Activated naive CD8-positive, alpha-beta T cell treated with anti-CD3 and anti-CD28 coated beads, Interleukin-2, amount 50 U/mL, for 24 hours (primary cell): Measurements from ENCODE around the gene TUT7.

Experiments
- ATAC-seq: fragments of 150-1000 bp; cut with Tn5 transposase; one replicate; pipeline ENCODE4 v1.10.0; 2021
- DNase-seq: peaks from one replicate; pipeline ENCODE4 v3.0.0; 2021
- H3K27ac Mint-ChIP-seq: one replicate; pipeline ENCODE4 v1.8.0; 2021; ENCODE audit warnings: mild to moderate bottlenecking, mixed read lengths
- H3K27me3 Mint-ChIP-seq: one replicate; pipeline ENCODE4 v1.8.0; 2021; ENCODE audit warnings: mixed read lengths
- H3K36me3 Mint-ChIP-seq: one replicate; pipeline ENCODE4 v1.8.0; 2021; ENCODE audit warnings: low read depth, mixed read lengths
- H3K4me1 Mint-ChIP-seq: one replicate; pipeline ENCODE4 v1.8.0; 2021; ENCODE audit warnings: mixed read lengths
- H3K4me3 Mint-ChIP-seq: one replicate; pipeline ENCODE4 v1.8.0; 2021; ENCODE audit warnings: mild to moderate bottlenecking, moderate library complexity, mixed read lengths
- H3K9me3 Mint-ChIP-seq: one replicate; pipeline ENCODE4 v1.8.0; 2021; ENCODE audit warnings: mixed read lengths

TUT7 gene

DNA sequence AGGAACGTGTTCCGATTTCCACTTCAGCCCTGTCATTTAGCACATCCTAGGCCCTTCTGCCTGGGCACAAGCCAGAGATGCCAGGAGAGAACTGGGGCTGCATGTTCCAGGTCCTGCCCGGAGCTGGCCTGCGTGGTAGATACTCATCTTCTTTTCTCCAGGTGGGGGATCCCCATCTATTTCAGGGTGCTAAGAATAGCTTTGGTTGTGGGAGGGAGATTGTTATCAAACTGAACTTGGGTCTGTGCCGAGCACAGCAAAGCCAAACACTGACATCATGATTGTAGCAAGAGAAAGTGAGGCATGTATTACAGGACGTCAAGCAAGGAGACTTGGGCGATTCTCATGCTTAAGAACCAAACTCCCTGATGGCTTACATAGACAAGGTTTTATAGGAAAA lies 113.0 kb downstream of the TUT7 start:
- Mint-ChIP-seq H3K4me3 (no peak overlapping the region), H3K27ac (no peak overlapping the region), H3K9me3 (no peaks in the 10 kb centered on the region), H3K27me3 (no peaks in the 10 kb centered on the region), H3K36me3 (no peaks in the 10 kb centered on the region), H3K4me1 (peaks cover 4% of the 10 kb centered on the region)
- DNase-seq (no peak), ATAC-seq (peak; percentile 61)

DNA sequence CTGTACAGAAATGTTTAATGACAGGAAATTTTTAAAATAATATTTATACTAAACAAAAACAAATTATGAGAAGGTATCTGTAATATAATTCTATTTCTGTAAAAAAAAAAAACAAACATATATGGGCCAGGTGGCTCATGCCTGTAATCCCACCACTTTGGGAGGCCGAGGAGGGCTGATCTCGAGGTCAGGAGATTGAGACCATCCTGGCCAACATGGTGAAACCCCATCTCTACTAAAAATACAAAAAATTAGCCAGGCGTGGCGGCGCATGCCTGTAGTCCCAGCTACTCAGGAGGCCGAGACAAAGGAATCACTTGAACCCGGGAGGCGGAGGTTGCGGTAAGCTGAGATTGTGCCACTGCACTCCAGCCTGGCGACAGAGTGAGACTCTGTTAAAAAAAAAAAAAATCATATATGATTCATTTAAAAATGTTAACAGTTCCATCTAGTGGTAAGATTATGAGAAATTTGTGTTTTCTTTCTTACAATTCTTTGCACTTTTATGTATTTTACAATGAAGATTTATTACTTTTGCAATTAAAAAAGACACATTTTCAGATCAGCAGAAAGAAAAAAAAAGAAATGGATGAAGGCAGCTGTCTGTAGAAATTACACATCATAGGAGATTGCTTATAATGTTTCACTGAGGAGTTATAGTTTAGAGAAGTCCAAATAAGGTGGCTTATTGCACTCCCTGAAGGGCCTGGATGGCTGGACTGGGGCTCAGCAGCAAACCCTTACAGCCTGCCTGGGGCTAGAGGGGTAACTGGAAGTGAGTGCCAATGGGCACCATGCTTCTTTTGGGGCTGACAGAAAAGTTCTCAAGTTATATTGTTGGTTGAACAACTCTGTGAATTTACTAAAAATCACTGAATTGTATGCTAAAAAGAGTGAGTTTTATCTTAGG lies 115.1 kb downstream of the TUT7 start:
- peaks cover 4% of the 10 kb centered on the region for H3K4me1 Mint-ChIP-seq
- no peaks in the 10 kb centered on the region for H3K27me3 Mint-ChIP-seq
- DNase-seq (no peak), ATAC-seq (no peak)
- no peak overlapping the region for H3K4me3 Mint-ChIP-seq
- H3K27ac Mint-ChIP-seq: no peak overlapping the region
- H3K36me3 Mint-ChIP-seq: no peaks in the 10 kb centered on the region
- H3K9me3 Mint-ChIP-seq: no peaks in the 10 kb centered on the region
